K562 (cell line): ENCODE data around the gene LMNA. TPM values are rescaled to one million over a fixed set of nuclear protein-coding genes. Genes with fewer than 3 reads are reported as not detected.
A peak's percentile ranks its signal among the peaks of the same experiment; 100 is the strongest.

Source experiments
- BHLHE40 ChIP-seq: IDR thresholded peaks from 2 replicates; pipeline ENCODE4 v1.6.1; 2011; ENCODE audit warnings: low read length, improper control_type of control experiment
- CBX1 ChIP-seq: sonication (generic); IDR thresholded peaks from 2 replicates; pipeline ENCODE4 v1.6.1; 2016; ENCODE audit warnings: antibody characterized with exemption, low read depth, mild to moderate bottlenecking
- DNMT1 ChIP-seq: fragments of 450-650 bp; IDR thresholded peaks from 2 replicates; pipeline ENCODE4 v1.6.1; 2016; ENCODE audit warnings: antibody characterized with exemption, mild to moderate bottlenecking
- FOXP1 ChIP-seq: sonication (generic); formaldehyde crosslinking; IDR thresholded peaks from 2 replicates; pipeline ENCODE4 v1.8.0; 2022; ENCODE audit warnings: mild to moderate bottlenecking, missing genetic modification reagents
- MAFK ChIP-seq: IDR thresholded peaks from 2 replicates; pipeline ENCODE4 v1.6.1; 2011; ENCODE audit warnings: low read length, improper control_type of control experiment
- NR1H2 ChIP-seq: sonication (generic); formaldehyde crosslinking; IDR thresholded peaks from 2 replicates; pipeline ENCODE4 v1.4.0; 2020; ENCODE audit warnings: mild to moderate bottlenecking, missing genetic modification reagents
- NR2F6 ChIP-seq: fragments of 450-650 bp; formaldehyde crosslinking; IDR thresholded peaks from 2 replicates; pipeline ENCODE4 v1.4.0; 2020; ENCODE audit warnings: mild to moderate bottlenecking
- POLR2AphosphoS2 ChIP-seq: IDR thresholded peaks from 2 replicates; pipeline ENCODE4 v1.6.1; 2012; ENCODE audit warnings: low read length, improper control_type of control experiment
- POLR2B ChIP-seq: fragments of 450-650 bp; IDR thresholded peaks from 2 replicates; pipeline ENCODE4 v1.6.1; 2018; ENCODE audit warnings: low read depth; ENCODE audit not compliant: partially characterized antibody
- SMC3 ChIP-seq: conservative IDR thresholded peaks from 2 replicates; pipeline ENCODE4 v1.6.1; 2011; ENCODE audit warnings: low read depth, low read length, improper control_type of control experiment; ENCODE audit not compliant: insufficient read depth
- TEAD4 ChIP-seq, 2 experiments: sonication (generic) in 1 of 2; formaldehyde crosslinking in 1 of 2; IDR thresholded peaks; 2 replicates each; pipeline versions ENCODE4 v1.6.1 to v1.8.0; 2012 to 2022; ENCODE audit warnings: borderline replicate concordance in 1 of 2, inconsistent platforms in 1 of 2, low read length in 1 of 2, mild to moderate bottlenecking in 1 of 2, missing genetic modification reagents in 1 of 2
- ZNF134 ChIP-seq: fragments of 250-450 bp; sonication (Bioruptor Pico); conservative IDR thresholded peaks from 2 replicates; pipeline ENCODE4 v1.4.0; 2020
- ZNF146 ChIP-seq: IDR thresholded peaks from one replicate; pipeline ENCODE4 v1.6.1; 2018; ENCODE audit warnings: missing compliant biosample characterization; ENCODE audit not compliant: unreplicated experiment
- polyA plus RNA-seq, 8 experiments: library from polyadenylated mRNA; depleted of rRNA in 4 of 8; stranded (reverse) in 5 of 8; unstranded in 3 of 8; fragments of >200 nt; fragmentation: Nextera tagmentation in 2 of 8; fragmentation: Illumina TruSeq in 1 of 8; extraction: Ambion mirVana in 2 of 8; extraction: Trizol in 1 of 8; gene quantifications; 2 replicates each; pipeline versions ENCODE4 v1.2.1 to v1.2.3, GENCODE V29; 2011 to 2014; ENCODE audit warnings: inconsistent platforms in 1 of 8, missing spikeins in 1 of 8
- total RNA-seq, 7 experiments: library from RNA; depleted of rRNA in 6 of 7; stranded (reverse); fragments of >200 nt in 6 of 7; fragmentation: Illumina TruSeq in 2 of 7; extraction: Trizol in 2 of 7; gene quantifications; 2 replicates each; pipeline versions ENCODE4 v1.2.1 to v1.2.3, GENCODE V29; 2011 to 2021; ENCODE audit warnings: low replicate concordance in 1 of 7
- TF ChIP-seq, protein P1 (sequence below), 2 experiments: fragments of 450-650 bp; formaldehyde crosslinking in 1 of 2; IDR thresholded peaks; 2 replicates each; pipeline versions ENCODE4 v1.4.0 to v1.6.1; 2014 to 2020; ENCODE audit warnings: mild to moderate bottlenecking in 2 of 2, borderline replicate concordance in 1 of 2, low read depth in 1 of 2
- TF ChIP-seq, protein P2 (sequence below): fragments of 250-450 bp; sonication (Bioruptor Pico); IDR thresholded peaks from 2 replicates; pipeline ENCODE4 v1.4.0; 2020; ENCODE audit warnings: mild to moderate bottlenecking, moderate library complexity
- TF ChIP-seq, protein P3 (sequence below), 2 experiments: fragments of 200-800 bp in 1 of 2; sonication (Bioruptor generic) in 1 of 2; sonication (generic) in 1 of 2; formaldehyde crosslinking in 1 of 2; IDR thresholded peaks in 1 of 2; conservative IDR thresholded peaks in 1 of 2; 2 replicates each; pipeline versions ENCODE4 v1.5.0 to v1.6.1; 2016 to 2020; ENCODE audit warnings: missing compliant biosample characterization in 1 of 2, missing genetic modification characterization in 1 of 2, missing genetic modification reagents in 1 of 2

Gene LMNA
- total and polyA plus RNA-seq, 9 of the 15 experiments (the other 6 are each of a cell fraction or from before 2014, with no cell fraction given), result 1.00 to 347 (median 88.2) TPM

DNA sequence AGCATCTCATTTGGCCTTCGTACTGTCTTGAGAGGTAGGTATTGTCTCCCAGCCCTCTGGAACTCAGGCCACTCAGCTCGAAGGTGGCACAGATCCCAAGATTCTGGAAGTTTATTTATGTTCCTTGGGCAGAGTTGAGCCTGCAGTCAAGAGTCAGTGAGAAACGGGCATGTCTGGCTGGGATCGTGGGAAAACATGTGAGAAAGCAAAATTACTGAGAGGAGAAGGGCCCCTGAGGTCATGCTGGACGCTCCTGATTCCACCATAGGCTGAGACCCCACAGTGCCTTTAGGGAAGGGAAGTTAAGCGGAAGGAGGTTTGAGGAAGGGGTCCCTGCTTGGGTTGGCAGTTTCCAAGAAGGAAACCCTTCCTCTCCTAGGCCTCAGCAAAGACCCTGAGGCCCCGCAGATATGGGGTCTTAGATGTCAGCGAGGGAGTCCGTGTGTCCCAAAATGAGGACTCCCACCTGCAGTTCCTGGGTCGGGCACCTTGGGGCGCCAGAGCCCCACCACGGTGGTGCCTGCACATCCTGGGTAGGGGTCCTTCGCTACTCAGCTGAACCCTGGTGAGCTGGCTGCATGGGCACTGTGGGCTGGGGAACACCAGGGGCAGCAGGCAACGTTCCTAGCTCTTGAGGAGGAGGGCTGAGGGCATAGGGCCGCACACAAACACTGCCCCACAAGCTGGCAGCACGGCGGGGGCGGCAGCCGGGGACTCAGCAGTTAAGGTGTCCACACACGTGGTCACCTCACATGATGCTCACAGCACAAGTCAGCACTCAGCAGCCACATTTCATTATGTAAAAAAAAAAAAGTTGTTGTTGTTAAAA is 26.6 kb downstream of the LMNA start (continued):
- TF ChIP-seq, protein P1, sequence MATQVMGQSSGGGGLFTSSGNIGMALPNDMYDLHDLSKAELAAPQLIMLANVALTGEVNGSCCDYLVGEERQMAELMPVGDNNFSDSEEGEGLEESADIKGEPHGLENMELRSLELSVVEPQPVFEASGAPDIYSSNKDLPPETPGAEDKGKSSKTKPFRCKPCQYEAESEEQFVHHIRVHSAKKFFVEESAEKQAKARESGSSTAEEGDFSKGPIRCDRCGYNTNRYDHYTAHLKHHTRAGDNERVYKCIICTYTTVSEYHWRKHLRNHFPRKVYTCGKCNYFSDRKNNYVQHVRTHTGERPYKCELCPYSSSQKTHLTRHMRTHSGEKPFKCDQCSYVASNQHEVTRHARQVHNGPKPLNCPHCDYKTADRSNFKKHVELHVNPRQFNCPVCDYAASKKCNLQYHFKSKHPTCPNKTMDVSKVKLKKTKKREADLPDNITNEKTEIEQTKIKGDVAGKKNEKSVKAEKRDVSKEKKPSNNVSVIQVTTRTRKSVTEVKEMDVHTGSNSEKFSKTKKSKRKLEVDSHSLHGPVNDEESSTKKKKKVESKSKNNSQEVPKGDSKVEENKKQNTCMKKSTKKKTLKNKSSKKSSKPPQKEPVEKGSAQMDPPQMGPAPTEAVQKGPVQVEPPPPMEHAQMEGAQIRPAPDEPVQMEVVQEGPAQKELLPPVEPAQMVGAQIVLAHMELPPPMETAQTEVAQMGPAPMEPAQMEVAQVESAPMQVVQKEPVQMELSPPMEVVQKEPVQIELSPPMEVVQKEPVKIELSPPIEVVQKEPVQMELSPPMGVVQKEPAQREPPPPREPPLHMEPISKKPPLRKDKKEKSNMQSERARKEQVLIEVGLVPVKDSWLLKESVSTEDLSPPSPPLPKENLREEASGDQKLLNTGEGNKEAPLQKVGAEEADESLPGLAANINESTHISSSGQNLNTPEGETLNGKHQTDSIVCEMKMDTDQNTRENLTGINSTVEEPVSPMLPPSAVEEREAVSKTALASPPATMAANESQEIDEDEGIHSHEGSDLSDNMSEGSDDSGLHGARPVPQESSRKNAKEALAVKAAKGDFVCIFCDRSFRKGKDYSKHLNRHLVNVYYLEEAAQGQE (IDR thresholded peaks at IDR 0.05; ENCODE audit: borderline replicate concordance), result peak; percentile 60; the same call in 1 of the 2 replicates
- TF ChIP-seq, protein P1 (CRISPR knock-in tag; IDR thresholded peaks at IDR 0.05; ENCODE audit: low read depth), result no peak
- TF ChIP-seq MAFK, result no peak
- no peak for TF ChIP-seq TEAD4 (IDR thresholded peaks at IDR 0.05; ENCODE audit: low read length)
- no peak for TF ChIP-seq TEAD4 (CRISPR knock-in tag; IDR thresholded peaks at IDR 0.05; ENCODE audit: borderline replicate concordance)
- TF ChIP-seq DNMT1, result no peak
- no peak for TF ChIP-seq CBX1
- no peak for TF ChIP-seq ZNF134 (CRISPR knock-in tag)
- TF ChIP-seq SMC3, result peak; percentile 76
- TF ChIP-seq, protein P2, sequence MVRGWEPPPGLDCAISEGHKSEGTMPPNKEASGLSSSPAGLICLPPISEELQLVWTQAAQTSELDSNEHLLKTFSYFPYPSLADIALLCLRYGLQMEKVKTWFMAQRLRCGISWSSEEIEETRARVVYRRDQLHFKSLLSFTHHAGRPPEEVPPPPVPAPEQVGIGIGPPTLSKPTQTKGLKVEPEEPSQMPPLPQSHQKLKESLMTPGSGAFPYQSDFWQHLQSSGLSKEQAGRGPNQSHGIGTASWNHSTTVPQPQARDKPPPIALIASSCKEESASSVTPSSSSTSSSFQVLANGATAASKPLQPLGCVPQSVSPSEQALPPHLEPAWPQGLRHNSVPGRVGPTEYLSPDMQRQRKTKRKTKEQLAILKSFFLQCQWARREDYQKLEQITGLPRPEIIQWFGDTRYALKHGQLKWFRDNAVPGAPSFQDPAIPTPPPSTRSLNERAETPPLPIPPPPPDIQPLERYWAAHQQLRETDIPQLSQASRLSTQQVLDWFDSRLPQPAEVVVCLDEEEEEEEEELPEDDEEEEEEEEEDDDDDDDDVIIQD (CRISPR knock-in tag), result no peak
- 0 out of 2 replicates have a peak, but pooled peaks have one; percentile 4 for TF ChIP-seq BHLHE40
- peak; percentile 79; the same call in 1 of the 2 replicates for TF ChIP-seq POLR2AphosphoS2
- no peak for TF ChIP-seq FOXP1
- no peak for TF ChIP-seq NR2F6 (CRISPR knock-in tag)
- TF ChIP-seq POLR2B, result peak; percentile 41
- TF ChIP-seq, protein P3, sequence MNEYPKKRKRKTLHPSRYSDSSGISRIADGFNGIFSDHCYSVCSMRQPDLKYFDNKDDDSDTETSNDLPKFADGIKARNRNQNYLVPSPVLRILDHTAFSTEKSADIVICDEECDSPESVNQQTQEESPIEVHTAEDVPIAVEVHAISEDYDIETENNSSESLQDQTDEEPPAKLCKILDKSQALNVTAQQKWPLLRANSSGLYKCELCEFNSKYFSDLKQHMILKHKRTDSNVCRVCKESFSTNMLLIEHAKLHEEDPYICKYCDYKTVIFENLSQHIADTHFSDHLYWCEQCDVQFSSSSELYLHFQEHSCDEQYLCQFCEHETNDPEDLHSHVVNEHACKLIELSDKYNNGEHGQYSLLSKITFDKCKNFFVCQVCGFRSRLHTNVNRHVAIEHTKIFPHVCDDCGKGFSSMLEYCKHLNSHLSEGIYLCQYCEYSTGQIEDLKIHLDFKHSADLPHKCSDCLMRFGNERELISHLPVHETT (CRISPR knock-in tag; conservative IDR thresholded peaks at IDR 0.05 in 1 of 2, IDR thresholded peaks at IDR 0.05 in 1 of 2), result no peak
- TF ChIP-seq ZNF146, result no peak
- no peak for TF ChIP-seq NR1H2 (CRISPR knock-in tag)
